HG03439 (cell line): ENCODE data around the gene PPP1R11.
"Not testable (repeated sequence)": the region's sequence is repeated elsewhere in the genome, so short reads cannot be mapped to it uniquely, and the experiment has no call there.

Experiments used
- ATAC-seq: cut with Tn5 transposase; IDR thresholded peaks from one replicate; pipeline ENCODE4 v1.9.1; 2021; ENCODE audit warnings: mild to moderate bottlenecking, moderate library complexity; ENCODE audit not compliant: unreplicated experiment

Gene PPP1R11

GRCh38 chr6:30093951-30094661 is 27.1 kb downstream of the PPP1R11 start:
- ATAC-seq = no peak

DNA sequence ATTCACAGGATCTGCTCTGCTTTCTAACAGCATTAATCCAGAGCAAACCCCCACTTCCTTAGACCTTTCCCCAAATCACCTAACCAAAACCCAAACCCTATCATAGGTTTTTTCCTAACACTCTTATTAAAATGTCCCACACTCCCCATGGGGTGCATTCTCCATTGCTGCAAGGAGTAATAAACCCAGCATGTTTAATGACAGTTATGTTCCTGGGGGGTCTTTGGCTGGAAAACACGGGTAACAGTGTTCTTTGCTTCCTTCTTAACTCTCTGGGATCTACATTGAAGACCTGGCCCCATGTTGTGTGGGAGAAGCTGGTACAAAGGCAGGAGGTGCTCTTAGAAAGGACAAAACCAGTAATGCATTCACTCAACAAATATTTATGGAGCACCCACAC is 29.8 kb downstream of the PPP1R11 start:
- ATAC-seq = no peak

- no peak for ATAC-seq
Measured at GRCh38 chr6:30097902-30098768, 31.1 kb downstream of the PPP1R11 start.

DNA sequence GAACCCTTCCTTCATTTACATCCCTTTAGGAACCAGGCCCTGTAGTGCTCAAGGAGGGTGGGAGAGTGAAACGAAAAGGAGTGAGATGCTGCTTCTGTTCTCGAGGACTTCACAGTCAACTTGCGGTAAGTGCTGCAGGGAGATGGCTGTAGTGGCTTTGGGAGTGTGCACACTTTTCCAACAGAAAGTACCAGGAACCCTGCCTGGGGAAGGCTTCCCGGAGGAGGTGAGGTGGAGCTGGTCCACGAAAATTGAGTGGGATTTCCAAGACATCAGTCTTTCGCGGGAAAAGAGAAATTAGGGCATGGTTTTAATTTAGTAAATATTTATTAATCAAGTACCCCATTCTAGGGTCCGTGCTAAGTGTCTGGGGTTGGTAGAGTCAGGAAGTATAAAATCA is 33.2 kb downstream of the PPP1R11 start:
- no peak for ATAC-seq

DNA sequence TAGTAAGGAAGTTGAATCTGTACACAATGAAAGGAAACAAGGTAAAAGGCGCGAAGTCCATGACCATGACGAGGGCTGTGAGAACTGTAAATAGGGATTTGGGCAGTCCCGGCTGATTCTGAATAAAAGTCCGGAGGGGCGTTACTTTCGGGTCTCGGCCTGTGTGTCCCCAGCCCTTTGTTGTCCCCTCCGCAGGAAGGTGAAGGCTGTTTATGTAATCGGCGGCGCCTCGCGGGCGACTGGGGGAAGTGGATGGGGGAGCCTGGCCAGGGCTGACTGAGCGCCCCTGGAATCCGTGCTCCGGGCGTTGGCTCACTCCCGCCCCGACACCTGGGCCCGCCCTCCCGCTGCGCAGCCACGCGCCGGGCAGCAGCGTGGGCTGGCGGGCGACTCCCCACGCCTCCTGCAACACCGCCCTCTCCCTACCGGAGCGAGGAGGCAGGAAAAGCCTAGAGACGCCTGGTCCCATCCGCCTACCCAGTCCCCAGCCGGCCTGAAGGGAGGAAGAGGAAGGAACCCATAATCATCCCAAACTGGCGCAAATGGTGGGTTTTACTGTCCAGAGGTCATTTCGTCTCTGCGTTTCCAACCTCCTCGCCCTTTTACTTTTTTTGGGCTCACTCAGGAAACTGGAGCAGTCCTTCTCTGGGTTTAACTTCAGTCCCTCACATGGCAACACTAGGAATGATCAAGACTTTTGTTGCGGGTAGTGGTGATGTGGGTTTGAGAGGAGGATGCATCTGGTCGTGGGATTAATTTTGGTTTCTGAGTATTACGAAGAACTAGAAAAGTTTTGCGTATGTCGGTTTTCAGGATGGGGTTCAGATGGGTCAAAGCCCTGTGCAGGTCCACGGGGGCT is 33.8 kb downstream of the PPP1R11 start:
- ATAC-seq = no peak

- ATAC-seq = peak; percentile 71
Measured at GRCh38 chr6:30101444-30102413, 34.7 kb downstream of the PPP1R11 start.

DNA sequence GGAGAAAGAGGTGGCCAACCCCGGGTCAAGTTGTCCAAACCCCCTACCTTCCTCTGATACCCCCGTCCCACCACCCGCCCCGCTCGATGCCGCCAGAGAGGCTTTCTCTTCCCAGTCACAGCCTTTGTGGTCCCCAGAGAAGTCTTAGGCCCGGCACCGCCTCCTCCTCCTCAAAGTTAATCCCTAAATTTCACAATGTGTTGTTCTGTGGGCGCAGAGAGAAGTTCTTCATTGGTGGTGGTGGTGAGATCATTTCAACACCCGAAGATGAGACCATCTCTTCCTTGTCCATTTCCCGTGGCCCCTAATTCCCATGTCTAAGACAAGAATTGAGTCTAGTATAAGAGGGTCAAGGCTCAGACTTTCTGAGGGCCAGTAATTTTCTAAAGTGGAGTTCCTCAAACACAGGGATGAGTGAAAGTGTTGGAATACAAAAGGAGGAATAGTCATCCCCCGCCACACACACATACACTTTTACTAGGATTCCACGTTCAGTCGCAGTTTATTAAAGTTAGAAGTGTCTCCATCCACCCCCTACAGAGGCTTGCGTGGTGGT is 35.5 kb downstream of the PPP1R11 start:
- ATAC-seq = no peak

DNA sequence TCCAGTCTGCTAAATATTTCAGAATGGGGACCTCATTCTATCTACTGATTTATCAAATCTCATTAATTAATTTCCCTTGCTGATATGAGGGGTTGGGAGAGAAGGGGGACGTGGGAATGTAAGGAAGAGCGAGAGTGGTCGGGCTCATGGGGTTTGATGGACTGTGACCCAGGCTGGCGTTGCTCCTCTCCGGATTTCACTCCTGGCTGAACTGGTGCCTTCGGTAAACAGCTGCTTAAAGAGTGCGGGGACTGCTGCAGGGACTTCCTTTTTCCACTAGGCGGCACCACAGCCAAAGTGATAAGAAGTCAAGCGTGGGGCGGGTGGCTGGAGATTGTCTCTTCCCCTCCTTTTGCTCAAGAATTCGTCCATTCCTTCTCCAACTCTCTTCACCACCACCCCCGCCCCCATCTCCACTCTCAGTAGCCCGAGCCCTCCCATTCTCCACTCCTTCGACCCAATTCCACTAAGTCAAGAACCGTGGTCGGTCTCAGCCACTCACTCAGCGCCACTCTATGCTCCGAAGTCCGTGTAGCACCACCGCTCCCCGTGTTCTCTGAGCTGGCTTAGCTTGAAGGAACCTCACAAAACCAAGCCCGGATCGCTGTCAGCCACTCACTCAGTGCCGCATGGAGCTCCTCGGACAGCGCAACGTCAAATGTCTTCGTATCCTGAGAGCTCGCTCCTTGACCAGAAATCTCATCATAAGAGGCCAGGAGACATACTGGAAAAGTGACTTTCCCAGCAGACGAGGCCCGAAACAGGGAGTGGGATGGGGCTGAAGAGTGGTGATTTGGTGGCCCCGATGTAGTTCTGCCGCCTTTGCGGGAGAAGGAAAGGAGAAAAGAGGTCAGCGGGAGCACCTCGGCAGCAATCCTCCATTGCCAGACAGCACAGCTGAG is 36.2 kb downstream of the PPP1R11 start:
- ATAC-seq = peak; percentile 62

DNA sequence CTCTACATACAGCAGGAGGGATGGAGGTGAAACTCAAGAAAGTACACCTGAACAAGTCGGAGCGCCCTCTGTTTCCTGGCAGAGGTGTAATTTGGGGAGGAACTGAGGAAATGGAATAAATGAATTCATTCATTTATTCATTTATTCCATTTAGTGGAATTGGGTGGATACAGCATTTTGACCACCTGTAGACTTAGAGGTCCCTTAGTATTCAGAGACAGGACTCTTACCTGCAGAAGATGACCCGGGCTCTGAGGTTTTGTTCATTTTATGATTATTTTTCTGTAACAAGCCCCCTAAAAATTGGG is 36.8 kb downstream of the PPP1R11 start:
- no peak for ATAC-seq

- ATAC-seq = no peak
Measured at GRCh38 chr6:30104661-30105060, 37.7 kb downstream of the PPP1R11 start.

DNA sequence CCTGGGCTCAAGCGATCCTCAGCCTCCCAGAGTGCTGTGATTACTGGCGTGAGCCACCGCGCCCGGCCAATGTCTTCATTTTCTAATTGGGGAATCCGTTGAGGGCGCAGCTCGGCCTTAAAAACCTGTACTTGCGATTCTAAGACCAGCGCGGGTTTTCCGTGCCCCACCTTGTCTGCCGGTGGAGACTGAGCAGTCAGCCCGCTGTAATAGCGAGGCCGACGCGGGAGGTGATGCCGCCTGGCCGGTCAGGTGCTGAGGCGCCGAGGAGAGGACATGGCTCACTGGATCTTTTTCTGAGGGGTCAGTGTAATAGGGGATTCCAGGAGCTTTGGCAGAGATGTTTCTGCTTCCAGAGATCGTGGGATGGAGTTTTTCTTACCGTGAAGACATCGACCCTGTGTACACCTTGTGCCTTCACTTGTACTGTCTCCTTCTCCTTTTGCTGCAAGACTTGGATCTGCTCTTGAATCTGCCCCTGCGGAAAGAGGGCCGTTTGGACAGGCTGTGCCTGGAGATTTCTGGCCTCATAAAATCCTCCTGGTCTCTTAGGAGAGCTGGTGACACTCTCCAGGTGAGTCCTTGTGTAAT is 44.4 kb downstream of the PPP1R11 start:
- ATAC-seq = no peak

DNA sequence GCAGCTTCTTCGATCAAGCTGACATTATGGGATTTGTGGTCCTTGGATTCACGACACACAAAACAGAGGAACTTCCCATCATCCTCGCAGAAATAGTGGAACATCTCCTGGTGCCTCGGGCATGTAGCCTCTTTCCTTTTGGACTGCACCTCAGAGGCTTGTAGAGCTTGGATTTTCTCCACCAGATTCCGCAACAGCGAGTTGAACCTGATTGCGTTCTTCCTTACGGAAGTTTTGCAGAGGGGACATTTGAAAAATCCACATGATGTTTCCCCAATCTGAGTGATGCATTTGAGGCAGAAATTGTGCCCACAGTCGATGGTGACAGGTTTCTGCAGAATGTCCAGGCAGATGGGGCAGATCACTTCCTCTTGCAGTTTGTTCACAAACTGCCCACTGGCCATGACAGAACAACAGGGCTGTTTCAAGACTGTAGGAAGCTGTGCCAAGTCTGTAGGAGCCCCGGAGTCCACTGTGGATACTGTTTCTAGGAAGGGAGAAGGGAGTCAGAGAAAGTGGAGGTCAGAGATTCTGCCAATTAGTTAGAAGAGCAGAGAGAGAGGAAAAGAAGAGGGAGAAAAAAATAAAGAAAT is 45.5 kb downstream of the PPP1R11 start:
- no peak for ATAC-seq

DNA sequence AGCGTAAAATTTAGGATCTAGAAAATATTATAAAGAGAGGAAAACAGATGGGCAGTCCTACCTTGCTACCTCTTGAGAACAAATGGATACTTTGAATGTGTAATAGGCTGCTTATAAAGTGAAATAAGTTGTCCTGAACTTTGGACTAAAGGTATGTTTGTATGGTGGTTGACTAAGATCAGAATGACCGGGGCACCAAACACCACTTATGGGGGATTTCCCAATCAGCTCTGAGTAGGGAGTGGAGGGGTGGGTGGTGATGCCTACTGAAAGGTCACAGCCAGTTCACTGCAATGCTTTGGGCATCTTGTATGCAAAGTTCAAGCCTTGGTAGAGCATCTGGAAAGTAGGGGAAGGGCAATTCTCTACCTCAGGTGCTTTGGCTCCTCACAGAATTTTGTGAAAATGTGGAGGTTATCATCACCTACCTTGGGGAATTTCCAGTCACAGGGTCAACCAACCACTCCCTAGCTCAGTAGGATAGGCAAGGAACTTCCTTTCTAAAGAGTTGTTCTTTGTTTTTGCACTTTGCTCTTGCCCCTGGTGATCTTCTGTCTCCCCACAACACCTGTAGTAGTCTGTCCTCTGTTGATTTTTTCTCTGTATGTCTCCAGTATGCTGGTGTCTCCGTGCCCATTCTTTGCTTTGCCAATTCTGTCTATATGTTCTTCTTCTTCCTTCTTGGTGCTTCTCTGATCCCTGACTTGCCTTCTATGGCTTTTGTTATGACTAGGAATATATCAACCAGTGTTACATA is 46.2 kb downstream of the PPP1R11 start, which contains the start of gene TRIM31:
TSS of gene TRIM31 (minus strand) at position 88 of the 757 bp plus-strand sequence. CDS start 285 bp downstream, outside the sequence.
- peak; percentile 59 for ATAC-seq

DNA sequence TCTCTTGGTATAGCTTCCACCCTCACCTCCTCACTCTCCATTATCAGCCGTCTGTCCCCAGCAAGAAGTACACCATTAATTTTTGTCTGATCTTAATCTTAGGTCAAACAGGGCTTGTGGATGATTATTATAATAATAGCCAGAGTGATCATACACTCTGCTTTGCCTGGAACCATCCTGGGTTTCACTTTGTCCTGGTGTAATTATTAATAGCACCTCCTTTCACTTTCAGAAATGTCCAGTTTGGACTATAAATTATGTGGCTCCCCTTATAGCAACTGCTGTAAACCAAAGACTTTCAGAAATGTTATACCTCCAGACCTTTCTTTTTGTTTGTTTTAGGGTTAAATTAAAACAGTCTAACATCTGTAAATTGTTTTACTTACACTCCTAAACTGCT is 46.8 kb downstream of the PPP1R11 start:
- ATAC-seq = no peak

DNA sequence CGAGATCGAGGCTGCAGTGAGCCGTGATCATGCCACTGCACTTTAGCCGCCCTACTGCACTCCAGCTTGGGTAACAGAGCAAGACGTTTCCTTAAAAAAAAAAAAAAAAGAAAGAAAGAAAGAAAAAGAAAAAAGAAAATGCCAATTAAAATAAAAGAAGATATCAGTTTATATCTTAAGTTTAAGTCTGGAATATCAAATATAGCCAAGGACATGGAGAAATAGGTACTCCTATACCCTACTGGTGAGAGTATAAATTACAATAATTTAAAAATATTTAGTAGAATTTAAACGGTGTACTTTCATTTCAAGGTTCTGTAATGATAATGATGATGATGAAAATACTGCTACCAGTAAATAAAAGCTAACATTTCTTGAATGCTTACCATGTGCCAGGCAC is 49.7 kb downstream of the PPP1R11 start:
- no peak for ATAC-seq

DNA sequence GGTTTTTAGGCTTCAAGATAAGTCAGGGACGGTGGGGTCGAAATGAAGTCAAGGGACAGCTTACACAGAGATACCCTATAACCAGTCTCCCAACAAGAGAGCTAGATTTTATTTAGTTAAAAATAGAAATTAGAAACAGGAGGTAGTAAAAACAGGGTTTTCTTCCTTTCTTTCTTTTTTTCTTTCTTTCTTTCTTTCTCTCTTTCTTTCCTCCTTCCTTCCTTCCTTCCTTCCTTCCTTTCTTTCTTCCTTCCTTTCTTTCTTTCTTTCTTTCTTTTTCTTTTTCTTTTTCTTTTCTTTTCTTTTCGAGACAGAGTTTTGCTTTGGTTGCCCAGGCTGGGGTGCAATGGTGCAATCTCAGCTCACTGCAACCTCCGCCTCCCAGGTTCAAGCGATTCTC is 51.7 kb downstream of the PPP1R11 start:
- not testable (repeated sequence) for ATAC-seq
